Measurements from ENCODE around the gene RAB6A.
"Not testable (repeated sequence)": the region's sequence is repeated elsewhere in the genome, so short reads cannot be mapped to it uniquely, and the experiment has no call there.

The RAB6A gene

GRCh38 chr11:73760679-73761402 lies at the start of gene RAB6A:
RAB6A (minus strand) TSS chr11:73761074; CDS start chr11:73760635, 439 bp downstream.
- DNase-seq (ENCODE audit: low read depth, low spot score) = peak; percentile 98

GRCh38 chr11:73810637-73811036 lies 49.8 kb upstream of the RAB6A start:
- no peak for DNase-seq (ENCODE audit: low read depth, low spot score)

GRCh38 chr11:73808052-73808451 lies 47.2 kb upstream of the RAB6A start:
- no peak for DNase-seq (ENCODE audit: low read depth, low spot score)

GRCh38 chr11:73804712-73805111 lies 43.8 kb upstream of the RAB6A start:
- DNase-seq (ENCODE audit: low read depth, low spot score) = no peak

- no peak for DNase-seq (ENCODE audit: low read depth, low spot score)
These were observed 40.3 kb upstream of the RAB6A start for GRCh38 chr11:73801136-73801535.

- no peak for DNase-seq (ENCODE audit: low read depth, low spot score)
These were observed 39.5 kb upstream of the RAB6A start for GRCh38 chr11:73800276-73800806.

- no peak for DNase-seq (ENCODE audit: low read depth, low spot score)
These were observed 36.6 kb upstream of the RAB6A start for GRCh38 chr11:73797457-73797856.

GRCh38 chr11:73795925-73796632 lies 35.2 kb upstream of the RAB6A start:
- no peak for DNase-seq (ENCODE audit: low read depth, low spot score)

GRCh38 chr11:73792584-73792983 lies 31.7 kb upstream of the RAB6A start:
- no peak for DNase-seq (ENCODE audit: low read depth, low spot score)

GRCh38 chr11:73789279-73789670 lies 28.4 kb upstream of the RAB6A start:
- no peak for DNase-seq (ENCODE audit: low read depth, low spot score)

GRCh38 chr11:73787643-73788558 lies 27.0 kb upstream of the RAB6A start, which contains the start of gene MRPL48:
MRPL48 (plus strand) TSS chr11:73787874; CDS start chr11:73787972, 98 bp downstream.
- DNase-seq (ENCODE audit: low read depth, low spot score) = peak; percentile 85

- no peak for DNase-seq (ENCODE audit: low read depth, low spot score)
These were observed 26.3 kb upstream of the RAB6A start for GRCh38 chr11:73787051-73787642.

GRCh38 chr11:73785467-73785866 lies 24.6 kb upstream of the RAB6A start:
- not testable (repeated sequence) for DNase-seq (ENCODE audit: low read depth, low spot score)

- no peak for DNase-seq (ENCODE audit: low read depth, low spot score)
These were observed 23.9 kb upstream of the RAB6A start for GRCh38 chr11:73784734-73785133.

- no peak for DNase-seq (ENCODE audit: low read depth, low spot score)
These were observed 23.3 kb upstream of the RAB6A start for GRCh38 chr11:73784080-73784634.

- no peak for DNase-seq (ENCODE audit: low read depth, low spot score)
These were observed 22.7 kb upstream of the RAB6A start for GRCh38 chr11:73783483-73784020.

GRCh38 chr11:73781303-73781702 lies 20.4 kb upstream of the RAB6A start:
- DNase-seq (ENCODE audit: low read depth, low spot score) = no peak

- peak; percentile 98 for DNase-seq (ENCODE audit: low read depth, low spot score)
These were observed 18.4 kb upstream of the RAB6A start for GRCh38 chr11:73779084-73779902.

GRCh38 chr11:73770811-73771210 lies 9.9 kb upstream of the RAB6A start:
- DNase-seq (ENCODE audit: low read depth, low spot score) = not testable (repeated sequence)

GRCh38 chr11:73766763-73767162 lies 5.9 kb upstream of the RAB6A start:
- no peak for DNase-seq (ENCODE audit: low read depth, low spot score)
